Islet precursor cell (in vitro differentiated cells): ENCODE results near the gene FRMD3.

ENCODE experiments used
- DNase-seq: peaks from one replicate; pipeline ENCODE4 v3.0.0-alpha.2; 2018

FRMD3 gene

GRCh38 chr9:83270116-83270515 is 268.1 kb downstream of the FRMD3 start:
- DNase-seq = no peak

GRCh38 chr9:83267741-83268140 is 270.5 kb downstream of the FRMD3 start:
- DNase-seq = no peak

GRCh38 chr9:83266666-83267496 is 271.3 kb downstream of the FRMD3 start:
- peak; percentile 88 for DNase-seq

- DNase-seq = no peak
These were observed 271.9 kb downstream of the FRMD3 start for GRCh38 chr9:83266331-83266665.

- DNase-seq = no peak
These were observed 273.9 kb downstream of the FRMD3 start for GRCh38 chr9:83264315-83264714.

- DNase-seq = no peak
These were observed 278.6 kb downstream of the FRMD3 start for GRCh38 chr9:83259558-83259957.

GRCh38 chr9:83257937-83258891 is 280.0 kb downstream of the FRMD3 start:
- no peak for DNase-seq

- DNase-seq = no peak
These were observed 290.5 kb downstream of the FRMD3 start for GRCh38 chr9:83247732-83248131.

- DNase-seq = no peak
These were observed 292.1 kb downstream of the FRMD3 start for GRCh38 chr9:83245979-83246659.

- DNase-seq = no peak
These were observed 296.1 kb downstream of the FRMD3 start for GRCh38 chr9:83242066-83242465.

- DNase-seq = no peak
These were observed 297.5 kb downstream of the FRMD3 start for GRCh38 chr9:83240671-83241070.

GRCh38 chr9:83239747-83240146 is 298.5 kb downstream of the FRMD3 start:
- DNase-seq = no peak

GRCh38 chr9:83238871-83239640 is 299.1 kb downstream of the FRMD3 start:
- no peak for DNase-seq

- no peak for DNase-seq
These were observed 302.0 kb downstream of the FRMD3 start for GRCh38 chr9:83236029-83236696.

- DNase-seq = no peak
These were observed 302.7 kb downstream of the FRMD3 start for GRCh38 chr9:83235526-83235925.

- DNase-seq = no peak
These were observed 303.7 kb downstream of the FRMD3 start for GRCh38 chr9:83234541-83234940.

GRCh38 chr9:83233647-83234046 is 304.6 kb downstream of the FRMD3 start:
- DNase-seq = no peak

- DNase-seq = no peak
These were observed 307.2 kb downstream of the FRMD3 start for GRCh38 chr9:83231039-83231438.

GRCh38 chr9:83220730-83221129 is 317.5 kb downstream of the FRMD3 start:
- DNase-seq = no peak

- DNase-seq = no peak
These were observed 318.2 kb downstream of the FRMD3 start for GRCh38 chr9:83219924-83220438.

- DNase-seq = peak; percentile 89
These were observed 318.9 kb downstream of the FRMD3 start for GRCh38 chr9:83219154-83219923.
